ENCODE data around the gene FBXO15.

GRCh38 chr18:74166386-74166785, 18.8 kb upstream of the FBXO15 start:
- TF ChIP-seq CTCF (conservative IDR thresholded peaks at IDR 0.05) (no peak), EZH2 (IDR thresholded peaks at IDR 0.05; ENCODE audit: low read depth) (no peak)

Measured in PC-9 (cell line).